Activated naive CD4-positive, alpha-beta T cell treated with anti-CD3 and anti-CD28 coated beads for 36 hours (primary cell): ENCODE data around the gene EFNA5. TPM values are rescaled to one million over a fixed set of nuclear protein-coding genes. Genes with fewer than 3 reads are reported as not detected.

Experiments used
- CTCF ChIA-PET: fragments of 350-600 bp; sonication (Branson Sonifier 250); formaldehyde crosslinking; loops from one replicate; lab custom pipeline; 2021; ENCODE audit warnings: antibody characterized with exemption; lab: Charles Lee
- DNase-seq: peaks from one replicate; pipeline ENCODE4 v3.0.0-alpha.2; 2020
- H3K27ac Mint-ChIP-seq: one replicate; pipeline ENCODE4 v1.8.0; 2021; ENCODE audit warnings: mild to moderate bottlenecking, mixed read lengths
- H3K27me3 Mint-ChIP-seq: one replicate; pipeline ENCODE4 v1.8.0; 2021; ENCODE audit warnings: low read depth, mixed read lengths
- H3K36me3 Mint-ChIP-seq: one replicate; pipeline ENCODE4 v1.8.0; 2021; ENCODE audit warnings: low read depth, mixed read lengths
- H3K4me1 Mint-ChIP-seq: one replicate; pipeline ENCODE4 v1.8.0; 2021; ENCODE audit warnings: low read depth, mixed read lengths
- H3K4me3 Mint-ChIP-seq: one replicate; pipeline ENCODE4 v1.8.0; 2021; ENCODE audit warnings: mild to moderate bottlenecking, moderate library complexity, mixed read lengths
- H3K9me3 Mint-ChIP-seq: one replicate; pipeline ENCODE4 v1.8.0; 2021; ENCODE audit warnings: mixed read lengths
- intact Hi-C: fragments of 100-400 bp; cut with micrococcal nuclease; formaldehyde crosslinking; loops from one replicate; pipeline ENCODE4 v1.15.1; 2023
- total RNA-seq, 2 experiments: library from RNA; stranded (reverse); gene quantifications; one replicate each; pipeline ENCODE4 v1.2.3, GENCODE V29; 2021

The EFNA5 gene
- total RNA-seq, 2 experiments from 2014 or later = not detected

DNA sequence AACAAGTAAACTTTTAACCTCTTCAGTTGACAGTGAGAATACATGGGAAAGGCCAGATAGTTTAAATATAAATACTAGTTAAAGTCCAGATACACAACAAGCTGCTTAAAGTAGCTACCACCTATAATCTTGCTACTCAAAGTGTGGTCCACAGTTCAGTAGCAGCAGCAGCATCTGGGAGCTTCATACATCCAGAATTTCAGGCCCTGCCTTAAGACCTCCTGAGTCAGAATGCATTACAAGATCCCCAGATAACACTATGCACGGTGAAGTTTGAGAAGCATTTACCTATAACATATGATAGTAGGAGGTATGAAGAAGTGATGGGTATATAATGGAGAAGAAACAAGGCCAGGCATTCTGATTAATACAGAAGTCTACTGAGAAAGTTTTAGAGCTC is 244.5 kb downstream of the EFNA5 start:
- Mint-ChIP-seq H3K27me3 (peaks cover 5% of the 10 kb centered on the region), H3K27ac (no peak overlapping the region), H3K4me1 (no peaks in the 10 kb centered on the region), H3K9me3 (no peaks in the 10 kb centered on the region), H3K36me3 (no peaks in the 10 kb centered on the region), H3K4me3 (no peak overlapping the region)
- intact Hi-C loops = no loop called here
- DNase-seq = no peak
- CTCF ChIA-PET = no interaction called here

DNA sequence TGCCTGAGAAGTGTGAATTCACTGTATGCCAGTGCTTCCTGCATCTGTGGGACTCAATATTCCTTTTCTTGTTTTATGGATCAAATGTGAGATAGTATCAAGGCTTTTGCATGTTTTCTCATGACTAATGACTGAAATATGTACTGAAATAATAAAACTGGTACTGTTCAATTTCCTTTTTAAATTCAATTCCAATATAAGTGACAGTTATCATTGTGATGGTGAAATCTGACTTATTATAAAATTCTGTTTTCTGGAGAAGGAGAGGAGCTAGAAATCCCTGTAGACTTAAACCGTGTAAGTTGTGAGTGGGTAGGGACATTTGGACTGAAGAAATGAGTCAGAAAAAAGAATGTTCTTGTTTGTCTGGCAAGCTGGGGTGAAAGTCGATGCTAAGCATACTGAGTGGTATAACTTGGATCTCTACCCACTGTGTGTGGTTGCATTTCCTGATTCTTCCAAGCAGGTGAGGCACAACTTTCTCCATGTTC is 245.2 kb downstream of the EFNA5 start:
- Mint-ChIP-seq H3K4me3 (no peak overlapping the region), H3K27me3 (peaks cover 5% of the 10 kb centered on the region), H3K9me3 (no peaks in the 10 kb centered on the region), H3K4me1 (no peaks in the 10 kb centered on the region), H3K27ac (no peak overlapping the region), H3K36me3 (no peaks in the 10 kb centered on the region)
- intact Hi-C loops = no loop called here
- DNase-seq = no peak
- CTCF ChIA-PET = no interaction called here

DNA sequence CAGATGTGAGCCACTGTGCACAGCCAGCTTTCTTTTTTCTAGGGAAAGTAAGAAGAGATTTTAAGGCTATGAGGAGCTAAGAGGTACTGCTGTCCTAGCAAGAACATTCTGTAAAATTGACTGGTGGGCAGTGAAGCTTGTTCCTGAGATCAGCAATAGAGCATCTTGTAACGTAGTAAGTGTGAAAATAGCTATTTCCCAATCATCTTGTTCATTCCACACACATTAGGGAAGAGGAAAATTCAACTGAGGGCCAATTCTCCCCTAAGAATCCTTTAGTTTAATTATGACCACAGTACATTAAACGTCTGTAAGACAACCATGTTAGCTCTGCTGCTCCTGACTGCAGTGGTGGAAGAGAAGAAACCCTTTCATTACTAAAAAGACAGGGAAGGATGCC is 246.2 kb downstream of the EFNA5 start:
- intact Hi-C loops = no loop called here
- CTCF ChIA-PET = no interaction called here
- no peak overlapping the region for H3K27ac Mint-ChIP-seq
- no peaks in the 10 kb centered on the region for H3K36me3 Mint-ChIP-seq
- peaks cover 5% of the 10 kb centered on the region for H3K27me3 Mint-ChIP-seq
- no peaks in the 10 kb centered on the region for H3K4me1 Mint-ChIP-seq
- H3K9me3 Mint-ChIP-seq = no peaks in the 10 kb centered on the region
- H3K4me3 Mint-ChIP-seq = no peak overlapping the region
- no peak for DNase-seq

DNA sequence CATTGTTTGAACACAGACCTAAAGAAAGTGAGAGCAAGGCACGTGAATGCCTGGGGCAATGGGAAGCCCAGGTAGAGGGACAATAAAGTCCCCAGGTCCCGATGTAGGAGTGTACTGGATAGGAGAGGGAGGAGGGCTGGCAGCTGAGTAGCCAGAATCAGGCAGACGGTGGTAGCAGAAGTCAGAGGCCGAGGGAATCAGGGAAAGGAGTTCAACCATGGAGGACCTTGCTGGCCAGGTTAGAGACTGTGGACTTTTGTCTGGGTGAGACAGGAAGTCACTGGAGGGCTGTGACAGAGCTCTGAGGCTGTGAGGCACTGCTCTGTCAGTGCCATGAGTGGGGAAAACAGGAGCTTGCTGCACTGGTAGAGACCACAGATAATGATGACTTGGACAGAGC is 248.2 kb downstream of the EFNA5 start:
- no peaks in the 10 kb centered on the region for H3K36me3 Mint-ChIP-seq
- H3K4me3 Mint-ChIP-seq = no peak overlapping the region
- no peak for DNase-seq
- CTCF ChIA-PET = no interaction called here
- no peaks in the 10 kb centered on the region for H3K9me3 Mint-ChIP-seq
- peaks cover 4% of the 10 kb centered on the region for H3K27me3 Mint-ChIP-seq
- H3K27ac Mint-ChIP-seq = no peak overlapping the region
- no peaks in the 10 kb centered on the region for H3K4me1 Mint-ChIP-seq
- intact Hi-C loops = no loop called here

DNA sequence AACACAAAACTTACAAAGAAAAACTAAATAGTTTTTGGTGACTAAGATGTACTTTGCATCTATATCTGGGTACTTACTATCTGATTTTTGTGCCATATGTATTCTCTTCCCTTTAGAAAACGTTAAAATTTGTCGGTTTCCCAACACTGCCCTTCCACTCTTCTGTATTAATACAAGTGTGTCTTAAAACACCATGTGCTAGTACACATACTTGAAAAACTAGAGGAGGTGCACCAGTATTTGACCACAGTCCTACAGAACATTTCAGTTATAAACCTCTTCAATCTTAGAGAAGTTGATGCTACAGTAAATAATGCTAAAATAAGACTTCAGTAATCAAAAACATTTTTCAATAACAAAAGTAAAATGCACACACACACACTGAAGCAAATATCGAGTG is 251.2 kb downstream of the EFNA5 start:
- no peaks in the 10 kb centered on the region for H3K4me1 Mint-ChIP-seq
- DNase-seq = no peak
- CTCF ChIA-PET = no interaction called here
- no peak overlapping the region for H3K27ac Mint-ChIP-seq
- H3K27me3 Mint-ChIP-seq = peaks cover 5% of the 10 kb centered on the region
- H3K9me3 Mint-ChIP-seq = no peaks in the 10 kb centered on the region
- H3K4me3 Mint-ChIP-seq = no peak overlapping the region
- intact Hi-C loops = no loop called here
- no peaks in the 10 kb centered on the region for H3K36me3 Mint-ChIP-seq

DNA sequence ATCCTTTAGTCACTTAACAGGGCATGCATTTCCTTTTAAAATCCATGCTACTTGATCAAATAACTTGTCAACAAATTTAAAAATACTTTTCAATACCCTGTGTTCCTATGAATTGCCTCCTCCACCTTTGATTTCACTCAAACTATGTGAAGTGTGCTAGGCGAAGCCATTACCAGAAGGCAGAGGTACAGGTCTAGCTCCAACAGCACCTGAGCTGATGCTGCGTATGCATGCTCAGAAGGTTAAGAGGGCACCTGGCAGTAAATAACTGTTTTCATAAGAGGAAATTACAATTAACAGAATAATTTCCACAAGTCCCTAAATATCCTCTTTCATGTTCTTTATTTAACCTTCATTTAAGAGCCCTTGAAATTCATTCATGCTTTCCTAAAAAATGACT is 251.8 kb downstream of the EFNA5 start:
- CTCF ChIA-PET = no interaction called here
- Mint-ChIP-seq H3K9me3 (no peaks in the 10 kb centered on the region), H3K27ac (no peak overlapping the region), H3K4me1 (no peaks in the 10 kb centered on the region), H3K36me3 (no peaks in the 10 kb centered on the region), H3K27me3 (peaks cover 5% of the 10 kb centered on the region), H3K4me3 (no peak overlapping the region)
- intact Hi-C loops = no loop called here
- DNase-seq = no peak

DNA sequence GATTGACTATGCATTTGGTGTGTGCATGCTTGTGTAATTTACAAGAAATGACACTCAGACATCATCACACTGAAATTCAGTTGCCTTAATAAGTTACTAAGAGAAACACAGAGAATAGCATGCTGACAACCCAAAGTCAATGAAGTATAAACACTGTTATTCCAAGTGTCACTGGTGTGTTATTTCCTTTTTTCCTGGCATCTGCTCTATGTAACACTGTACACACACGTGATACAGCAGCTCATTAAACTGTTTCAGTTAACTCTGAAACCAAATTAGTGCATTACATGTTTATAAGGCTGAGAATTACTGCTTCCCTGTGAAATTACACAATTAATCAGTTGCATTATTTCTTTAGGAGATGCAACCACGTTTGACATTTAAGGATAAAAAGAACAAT is 252.7 kb downstream of the EFNA5 start:
- H3K27me3 Mint-ChIP-seq = peaks cover 5% of the 10 kb centered on the region
- CTCF ChIA-PET = no interaction called here
- DNase-seq = no peak
- H3K4me1 Mint-ChIP-seq = no peaks in the 10 kb centered on the region
- no peaks in the 10 kb centered on the region for H3K9me3 Mint-ChIP-seq
- intact Hi-C loops = no loop called here
- no peak overlapping the region for H3K4me3 Mint-ChIP-seq
- H3K36me3 Mint-ChIP-seq = no peaks in the 10 kb centered on the region
- H3K27ac Mint-ChIP-seq = no peak overlapping the region

DNA sequence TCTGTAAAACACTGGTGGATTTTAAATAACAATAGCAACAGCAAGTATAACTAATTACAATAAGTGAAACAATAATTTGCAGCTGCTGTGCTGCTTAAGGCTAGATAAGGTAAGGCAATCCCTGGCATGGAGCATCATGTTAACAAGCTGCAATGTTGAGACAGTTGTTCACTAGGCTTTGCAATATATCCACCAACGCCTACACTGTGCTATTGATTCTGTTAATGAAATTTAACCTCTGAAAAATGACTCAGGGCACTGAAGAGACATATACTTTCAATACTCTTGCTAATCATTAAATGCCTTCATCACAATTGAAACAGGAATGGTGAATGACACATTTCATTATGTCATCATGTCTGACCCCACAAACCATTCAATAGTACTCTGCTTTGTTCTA is 255.0 kb downstream of the EFNA5 start:
- no peaks in the 10 kb centered on the region for H3K4me1 Mint-ChIP-seq
- H3K4me3 Mint-ChIP-seq = no peak overlapping the region
- peaks cover 3% of the 10 kb centered on the region for H3K27me3 Mint-ChIP-seq
- no peak overlapping the region for H3K27ac Mint-ChIP-seq
- H3K36me3 Mint-ChIP-seq = no peaks in the 10 kb centered on the region
- intact Hi-C loops = no loop called here
- DNase-seq = no peak
- CTCF ChIA-PET = no interaction called here
- H3K9me3 Mint-ChIP-seq = no peaks in the 10 kb centered on the region

DNA sequence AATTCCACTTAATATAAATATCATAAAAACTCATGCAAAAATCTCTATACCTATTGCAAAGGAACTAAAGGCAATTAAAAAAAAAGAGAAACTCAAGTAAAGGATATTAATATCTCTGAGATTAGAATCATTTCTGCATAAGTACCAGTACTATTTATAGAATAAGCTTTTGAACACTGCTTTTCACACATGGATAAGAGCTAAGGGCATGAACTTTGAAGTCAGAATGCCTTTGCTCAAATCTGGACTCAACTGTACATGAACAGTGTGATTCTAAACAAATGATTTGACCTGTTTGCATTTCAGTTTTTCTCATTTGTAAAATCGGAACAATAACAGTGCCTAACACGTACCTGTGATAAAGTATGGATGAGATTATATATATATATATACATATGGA is 255.9 kb downstream of the EFNA5 start:
- no peak overlapping the region for H3K4me3 Mint-ChIP-seq

DNA sequence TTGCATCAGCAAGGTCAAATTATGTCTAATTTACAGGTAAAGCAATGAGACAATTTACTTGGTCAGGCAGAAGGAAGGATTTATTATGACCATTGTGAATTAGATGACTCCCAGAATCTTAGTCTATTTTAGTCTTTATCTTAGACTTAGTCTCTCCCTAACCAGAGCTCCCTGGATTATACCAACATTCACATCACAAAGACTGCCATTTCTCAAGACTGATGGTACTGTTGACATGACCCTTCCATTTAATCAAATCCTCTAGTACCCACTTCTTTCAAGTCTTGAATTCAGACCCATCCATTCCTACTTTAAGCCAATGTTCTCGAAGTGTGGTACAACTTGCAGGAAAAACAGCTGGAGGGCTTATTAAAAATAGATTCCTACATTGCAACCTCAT is 257.0 kb downstream of the EFNA5 start:
- CTCF ChIA-PET = no interaction called here
- no peak overlapping the region for H3K27ac Mint-ChIP-seq
- peaks cover 3% of the 10 kb centered on the region for H3K27me3 Mint-ChIP-seq
- H3K36me3 Mint-ChIP-seq = no peaks in the 10 kb centered on the region
- no peaks in the 10 kb centered on the region for H3K9me3 Mint-ChIP-seq
- intact Hi-C loops = no loop called here
- no peak for DNase-seq
- no peak overlapping the region for H3K4me3 Mint-ChIP-seq
- no peaks in the 10 kb centered on the region for H3K4me1 Mint-ChIP-seq

More for the DNA sequence above, 255.9 kb downstream of the EFNA5 start:
- Mint-ChIP-seq H3K4me1 (no peaks in the 10 kb centered on the region), H3K27me3 (peaks cover 3% of the 10 kb centered on the region), H3K27ac (no peak overlapping the region), H3K9me3 (no peaks in the 10 kb centered on the region), H3K36me3 (no peaks in the 10 kb centered on the region)
- CTCF ChIA-PET = no interaction called here
- DNase-seq = no peak
- intact Hi-C loops = no loop called here

DNA sequence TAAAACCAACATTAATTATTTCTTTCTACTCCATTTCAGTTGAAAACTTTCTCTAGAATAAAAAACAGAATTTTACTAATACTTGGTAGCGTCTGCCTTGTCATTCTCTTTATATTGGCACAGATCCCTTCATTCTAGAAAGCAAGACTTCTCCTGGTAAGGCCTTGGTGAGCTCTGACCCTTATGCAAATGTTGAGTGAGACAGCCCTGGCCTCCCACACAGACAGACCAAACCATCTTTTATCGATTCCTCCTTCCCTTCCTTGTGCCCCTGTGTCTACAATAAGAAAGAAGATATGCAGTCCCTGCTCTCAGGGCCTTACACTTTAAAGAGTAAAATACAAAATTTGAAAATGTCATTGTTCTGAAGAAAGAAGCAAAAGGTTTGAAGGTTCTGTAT is 262.2 kb downstream of the EFNA5 start:
- Mint-ChIP-seq H3K4me1 (no peaks in the 10 kb centered on the region), H3K36me3 (no peaks in the 10 kb centered on the region), H3K9me3 (no peaks in the 10 kb centered on the region), H3K27me3 (peaks cover 2% of the 10 kb centered on the region), H3K4me3 (no peak overlapping the region), H3K27ac (no peak overlapping the region)
- intact Hi-C loops = no loop called here
- CTCF ChIA-PET = no interaction called here
- DNase-seq = no peak

DNA sequence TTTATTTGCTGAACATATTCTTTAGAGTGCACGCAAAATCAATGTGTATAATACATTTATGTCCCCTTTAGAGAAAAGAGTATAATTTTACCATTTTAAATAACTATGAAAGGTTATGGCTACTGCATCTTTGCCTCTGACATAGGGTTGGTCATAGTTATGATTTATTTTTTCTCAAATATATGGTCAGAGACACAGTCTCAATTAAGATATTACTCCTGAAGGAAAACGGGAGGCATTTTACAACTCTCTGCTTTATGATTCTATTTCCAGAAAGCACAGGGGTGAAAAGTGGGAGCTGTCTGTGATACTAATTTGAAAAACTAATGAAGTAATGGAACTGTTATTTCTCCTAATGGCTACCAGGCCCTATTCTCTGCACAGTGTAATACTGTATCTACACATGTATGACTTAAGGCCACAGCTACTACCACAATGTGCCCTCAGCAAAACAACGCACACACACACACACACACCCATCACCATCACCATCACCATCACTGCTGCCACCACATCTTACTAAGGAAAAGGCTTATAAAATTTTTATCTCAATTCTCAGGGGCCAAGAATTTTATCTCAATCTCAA is 262.9 kb downstream of the EFNA5 start:
- no peak overlapping the region for H3K27ac Mint-ChIP-seq
- no peaks in the 10 kb centered on the region for H3K4me1 Mint-ChIP-seq
- peaks cover 2% of the 10 kb centered on the region for H3K27me3 Mint-ChIP-seq
- intact Hi-C loops = no loop called here
- DNase-seq = no peak
- no peaks in the 10 kb centered on the region for H3K36me3 Mint-ChIP-seq
- no peaks in the 10 kb centered on the region for H3K9me3 Mint-ChIP-seq
- CTCF ChIA-PET = no interaction called here
- H3K4me3 Mint-ChIP-seq = no peak overlapping the region

DNA sequence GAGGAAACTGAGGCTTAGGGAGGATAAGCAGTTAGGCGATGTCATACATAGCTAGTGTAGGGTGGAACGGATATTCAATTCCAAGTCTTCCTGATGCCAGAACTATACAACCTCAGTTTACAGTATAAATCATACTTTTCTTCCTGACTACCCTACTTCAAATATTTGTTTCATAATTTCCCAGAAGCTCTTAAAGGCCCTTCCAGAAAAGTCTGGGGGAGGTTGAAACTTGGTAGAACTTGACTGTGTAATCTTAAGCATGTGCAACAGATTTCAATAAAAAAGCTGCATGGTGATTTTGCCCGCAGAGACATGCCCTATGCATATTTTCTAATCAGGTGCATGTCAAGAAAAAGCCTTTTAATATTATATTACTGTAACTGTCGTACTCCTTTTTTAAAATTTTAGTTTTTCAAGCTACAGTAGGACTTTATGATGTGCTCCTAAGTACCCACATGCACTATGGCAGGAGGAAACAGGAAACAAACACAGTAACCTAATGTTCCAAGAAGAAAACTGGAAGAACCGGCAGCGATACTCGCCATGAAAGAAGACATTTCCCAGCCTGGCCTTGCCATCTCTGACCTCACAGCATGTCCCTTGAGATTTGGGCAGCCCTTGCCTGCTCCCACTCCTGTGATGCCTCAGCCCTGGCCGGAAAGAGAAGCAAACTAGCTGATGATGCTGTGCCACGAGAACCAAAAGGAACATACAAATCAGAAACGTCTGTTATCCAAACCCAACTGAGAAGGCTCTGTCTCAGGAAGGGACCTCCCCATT is 266.0 kb downstream of the EFNA5 start:
- Mint-ChIP-seq H3K9me3 (no peaks in the 10 kb centered on the region), H3K27me3 (peaks cover 5% of the 10 kb centered on the region), H3K4me1 (no peaks in the 10 kb centered on the region), H3K27ac (no peak overlapping the region), H3K36me3 (no peaks in the 10 kb centered on the region), H3K4me3 (no peak overlapping the region)
- intact Hi-C loops = no loop called here
- CTCF ChIA-PET = no interaction called here
- DNase-seq = no peak
